K562 (cell line): ENCODE measurements around the gene PTPRM.

Source experiments
- ATF3 ChIP-seq, 2 experiments: fragments of 450-650 bp in 1 of 2; sonication (generic) in 1 of 2; formaldehyde crosslinking in 1 of 2; IDR thresholded peaks in 1 of 2; conservative IDR thresholded peaks in 1 of 2; 2 replicates each; pipeline versions ENCODE4 v1.6.1 to v1.8.1; 2016 to 2023; ENCODE audit warnings: mild to moderate bottlenecking in 2 of 2, moderate library complexity in 2 of 2, inconsistent platforms in 1 of 2, missing genetic modification reagents in 1 of 2
- HIVEP1 ChIP-seq: fragments of 250-450 bp; sonication (Bioruptor Pico); IDR thresholded peaks from 2 replicates; pipeline ENCODE4 v1.4.0; 2020; ENCODE audit warnings: mild to moderate bottlenecking
- MXI1 ChIP-seq: IDR thresholded peaks from 2 replicates; pipeline ENCODE4 v1.6.1; 2011; ENCODE audit warnings: low read depth, mild to moderate bottlenecking, improper control_type of control experiment, low read length
- MYC ChIP-seq, 2 experiments: fragments of 250-450 bp in 1 of 2; sonication (Bioruptor Pico) in 1 of 2; IDR thresholded peaks; 2 replicates each; pipeline versions ENCODE4 v1.5.1 to v1.6.1; 2012 to 2021; ENCODE audit warnings: low read depth in 2 of 2, borderline replicate concordance in 1 of 2, improper control_type of control experiment in 1 of 2, low read length in 1 of 2, mild to moderate bottlenecking in 1 of 2, moderate library complexity in 1 of 2
- PPARD ChIP-seq: fragments of 250-450 bp; sonication (Bioruptor Pico); IDR thresholded peaks from 2 replicates; pipeline ENCODE4 v1.8.0; 2022; ENCODE audit warnings: inconsistent platforms, mild to moderate bottlenecking, moderate library complexity
- SMARCA5 ChIP-seq: fragments of 450-650 bp; IDR thresholded peaks from 2 replicates; pipeline ENCODE4 v1.6.1; 2016
- SREBF2 ChIP-seq: sonication (generic); formaldehyde crosslinking; IDR thresholded peaks from 2 replicates; pipeline ENCODE4 v1.4.0; 2020; ENCODE audit warnings: mild to moderate bottlenecking, missing genetic modification reagents
- STAT5B ChIP-seq: fragments of 250-450 bp; sonication (Bioruptor Pico); IDR thresholded peaks from 2 replicates; pipeline ENCODE4 v1.8.0; 2021; ENCODE audit warnings: mild to moderate bottlenecking, inconsistent platforms
- ZNF274 ChIP-seq: IDR thresholded peaks from 2 replicates; pipeline ENCODE4 v1.6.1; 2011; ENCODE audit warnings: low read depth, mild to moderate bottlenecking, low read length, moderate library complexity, borderline replicate concordance
- ZNF699 ChIP-seq: fragments of 250-450 bp; sonication (Bioruptor Pico); IDR thresholded peaks from 2 replicates; pipeline ENCODE4 v1.8.0; 2021; ENCODE audit warnings: mild to moderate bottlenecking, moderate library complexity; ENCODE audit not compliant: insufficient replicate concordance
- ZSCAN32 ChIP-seq: fragments of 450-650 bp; formaldehyde crosslinking; IDR thresholded peaks from 2 replicates; pipeline ENCODE4 v1.4.0; 2020; ENCODE audit warnings: mild to moderate bottlenecking, moderate library complexity
- TF ChIP-seq, protein P1 (sequence below), 3 experiments: IDR thresholded peaks in 2 of 3; conservative IDR thresholded peaks in 1 of 3; 2 replicates each; pipeline ENCODE4 v1.5.1; 2011 to 2012; ENCODE audit warnings: low read length in 3 of 3, mild to moderate bottlenecking in 3 of 3, control low read depth in 2 of 3, improper control_type of control experiment in 1 of 3, inconsistent platforms in 1 of 3, low read depth in 1 of 3, mixed read lengths in 1 of 3, moderate library complexity in 1 of 3; ENCODE audit not compliant: insufficient read depth in 2 of 3

DNA sequence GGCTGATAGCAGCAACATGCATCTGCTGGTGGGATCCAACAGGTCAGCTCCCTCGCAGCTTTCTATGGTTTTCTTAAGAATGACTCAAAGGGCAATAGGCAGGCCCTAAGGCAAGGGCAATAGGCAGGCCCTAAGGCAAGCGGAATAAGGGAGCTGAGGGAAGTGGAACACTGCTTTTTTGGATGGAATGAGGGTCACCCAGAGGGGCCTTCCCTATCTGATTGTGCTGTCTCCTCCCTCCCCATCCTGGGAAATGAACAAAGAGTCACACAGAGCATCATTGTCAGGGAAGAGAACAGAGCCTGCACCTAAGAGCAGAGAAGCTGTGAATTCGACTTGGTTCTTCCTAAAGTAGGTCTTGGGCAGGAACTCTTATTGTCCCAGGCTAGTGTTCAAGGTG, 43.3 kb upstream of the PTPRM start:
- TF ChIP-seq SREBF2 (CRISPR knock-in tag) (no peak), SMARCA5 (no peak), PPARD (no peak), ATF3 (IDR thresholded peaks at IDR 0.05) (no peak), ATF3 (CRISPR knock-in tag; conservative IDR thresholded peaks at IDR 0.05) (no peak), ZNF699 (CRISPR knock-in tag) (no peak), HIVEP1 (CRISPR knock-in tag) (no peak), MXI1 (no peak), MYC (IDR thresholded peaks at IDR 0.05; ENCODE audit: low read depth, low read length) (no peak), MYC (CRISPR knock-in tag; IDR thresholded peaks at IDR 0.05; ENCODE audit: borderline replicate concordance, low read depth) (no peak), ZSCAN32 (CRISPR knock-in tag) (no peak), STAT5B (CRISPR knock-in tag) (no peak), ZNF274 (no peak)
- TF ChIP-seq, protein P1, sequence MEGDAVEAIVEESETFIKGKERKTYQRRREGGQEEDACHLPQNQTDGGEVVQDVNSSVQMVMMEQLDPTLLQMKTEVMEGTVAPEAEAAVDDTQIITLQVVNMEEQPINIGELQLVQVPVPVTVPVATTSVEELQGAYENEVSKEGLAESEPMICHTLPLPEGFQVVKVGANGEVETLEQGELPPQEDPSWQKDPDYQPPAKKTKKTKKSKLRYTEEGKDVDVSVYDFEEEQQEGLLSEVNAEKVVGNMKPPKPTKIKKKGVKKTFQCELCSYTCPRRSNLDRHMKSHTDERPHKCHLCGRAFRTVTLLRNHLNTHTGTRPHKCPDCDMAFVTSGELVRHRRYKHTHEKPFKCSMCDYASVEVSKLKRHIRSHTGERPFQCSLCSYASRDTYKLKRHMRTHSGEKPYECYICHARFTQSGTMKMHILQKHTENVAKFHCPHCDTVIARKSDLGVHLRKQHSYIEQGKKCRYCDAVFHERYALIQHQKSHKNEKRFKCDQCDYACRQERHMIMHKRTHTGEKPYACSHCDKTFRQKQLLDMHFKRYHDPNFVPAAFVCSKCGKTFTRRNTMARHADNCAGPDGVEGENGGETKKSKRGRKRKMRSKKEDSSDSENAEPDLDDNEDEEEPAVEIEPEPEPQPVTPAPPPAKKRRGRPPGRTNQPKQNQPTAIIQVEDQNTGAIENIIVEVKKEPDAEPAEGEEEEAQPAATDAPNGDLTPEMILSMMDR (IDR thresholded peaks at IDR 0.05 in 2 of 3, conservative IDR thresholded peaks at IDR 0.05 in 1 of 3; ENCODE audit: insufficient read depth in 2 of 3, low read depth in 1 of 3, low read length in 3 of 3): no peak
